Activated CD8-positive, alpha-beta T cell treated with anti-CD3 and anti-CD28 coated beads for 36 hours (primary cell): ENCODE data around the gene PIEZO1. TPM values are rescaled to one million over a fixed set of nuclear protein-coding genes. Genes with fewer than 3 reads are reported as not detected.

Experiments
- ATAC-seq: fragments of 200-7000 bp; cut with Tn5 transposase; one replicate; pipeline ENCODE4 v1.10.0; 2021; ENCODE audit warnings: mild to moderate bottlenecking, moderate library complexity
- CTCF ChIA-PET: fragments of 350-600 bp; sonication (Branson Sonifier 250); formaldehyde crosslinking; loops from one replicate; lab custom pipeline; 2021; ENCODE audit warnings: antibody characterized with exemption; lab: Charles Lee
- POLR2A ChIA-PET: fragments of 350-600 bp; sonication (Branson Sonifier 250); formaldehyde crosslinking; loops from one replicate; lab custom pipeline; 2021; ENCODE audit warnings: antibody characterized with exemption; lab: Charles Lee
- DNase-seq: peaks from one replicate; pipeline ENCODE4 v3.0.0-alpha.2; 2020
- H3K27ac Mint-ChIP-seq: one replicate; pipeline ENCODE4 v1.8.0; 2021; ENCODE audit warnings: mild to moderate bottlenecking, mixed read lengths
- H3K27me3 Mint-ChIP-seq: one replicate; pipeline ENCODE4 v1.8.0; 2021; ENCODE audit warnings: mixed read lengths
- H3K36me3 Mint-ChIP-seq: one replicate; pipeline ENCODE4 v1.8.0; 2021; ENCODE audit warnings: low read depth, mixed read lengths
- H3K4me1 Mint-ChIP-seq: one replicate; pipeline ENCODE4 v1.8.0; 2021; ENCODE audit warnings: low read depth, mixed read lengths
- H3K4me3 Mint-ChIP-seq: one replicate; pipeline ENCODE4 v1.8.0; 2021; ENCODE audit warnings: mild to moderate bottlenecking, moderate library complexity, mixed read lengths
- H3K9me3 Mint-ChIP-seq: one replicate; pipeline ENCODE4 v1.8.0; 2021; ENCODE audit warnings: mixed read lengths
- CTCF ChIP-seq: fragments of 200-600 bp; IDR thresholded peaks from one replicate; pipeline ENCODE4 v1.8.0; 2022; ENCODE audit warnings: antibody characterized with exemption, mild to moderate bottlenecking
- intact Hi-C: fragments of 100-400 bp; cut with micrococcal nuclease; formaldehyde crosslinking; loops from one replicate; pipeline ENCODE4 v1.10.0; 2022
- total RNA-seq, 2 experiments: library from RNA; stranded (reverse); gene quantifications; one replicate each; pipeline ENCODE4 v1.2.3, GENCODE V29; 2021

Gene PIEZO1
- total RNA-seq, 2 experiments from 2014 or later: 87.7 to 91.8 TPM

- no peak overlapping the region for H3K27ac Mint-ChIP-seq
- no peak for TF ChIP-seq CTCF
- no peak for DNase-seq
- H3K9me3 Mint-ChIP-seq: no peaks in the 10 kb centered on the region
- H3K27me3 Mint-ChIP-seq: no peaks in the 10 kb centered on the region
- no peak overlapping the region for H3K4me3 Mint-ChIP-seq
- POLR2A ChIA-PET: no interaction called here
- no peak for ATAC-seq
- no peaks in the 10 kb centered on the region for H3K36me3 Mint-ChIP-seq
- intact Hi-C loops: no loop called here
- peaks cover 38% of the 10 kb centered on the region for H3K4me1 Mint-ChIP-seq
- CTCF ChIA-PET: interaction anchor here (1.2 kb wide), 1 partner anchor 35 kb away, joined by 3 read pairs; no protein-coding TSS in a partner anchor
Observed at GRCh38 chr16:88778271-88778525, 6.8 kb downstream of the PIEZO1 start.

GRCh38 chr16:88777471-88778270 lies 7.3 kb downstream of the PIEZO1 start:
- H3K9me3 Mint-ChIP-seq: no peaks in the 10 kb centered on the region
- H3K4me3 Mint-ChIP-seq: no peak overlapping the region
- no peak for DNase-seq
- no peaks in the 10 kb centered on the region for H3K36me3 Mint-ChIP-seq
- ChIA-PET POLR2A (no interaction called here), CTCF (interaction anchor here (1.2 kb wide), 1 partner anchor 35 kb away, joined by 3 read pairs; no protein-coding TSS in a partner anchor)
- peaks cover 33% of the 10 kb centered on the region for H3K4me1 Mint-ChIP-seq
- no peak overlapping the region for H3K27ac Mint-ChIP-seq
- no peak for ATAC-seq
- no peak for TF ChIP-seq CTCF
- intact Hi-C loops: no loop called here
- H3K27me3 Mint-ChIP-seq: no peaks in the 10 kb centered on the region

GRCh38 chr16:88775825-88776224 lies 9.2 kb downstream of the PIEZO1 start:
- Mint-ChIP-seq H3K27me3 (no peaks in the 10 kb centered on the region), H3K36me3 (no peaks in the 10 kb centered on the region), H3K27ac (no peak overlapping the region), H3K4me1 (peaks cover 18% of the 10 kb centered on the region), H3K4me3 (no peak overlapping the region), H3K9me3 (no peaks in the 10 kb centered on the region)
- no peak for ATAC-seq
- intact Hi-C loops: no loop called here
- CTCF ChIA-PET: interaction anchor here (0.6 kb wide), 1 partner anchor 8 kb away, joined by 3 read pairs; no protein-coding TSS in a partner anchor
- TF ChIP-seq CTCF: no peak
- POLR2A ChIA-PET: no interaction called here
- no peak for DNase-seq

GRCh38 chr16:88774544-88775393 lies 10.3 kb downstream of the PIEZO1 start:
- H3K4me1 Mint-ChIP-seq: peaks cover 16% of the 10 kb centered on the region
- ChIA-PET POLR2A (no interaction called here), CTCF (interaction anchor here (1.2 to 1.5 kb wide), 3 partner anchors 8 to 37 kb away, joined by 3 to 4 read pairs (median 3); no protein-coding TSS in a partner anchor)
- H3K36me3 Mint-ChIP-seq: no peaks in the 10 kb centered on the region
- H3K27ac Mint-ChIP-seq: no peak overlapping the region
- no peaks in the 10 kb centered on the region for H3K27me3 Mint-ChIP-seq
- no peak for TF ChIP-seq CTCF
- H3K4me3 Mint-ChIP-seq: no peak overlapping the region
- H3K9me3 Mint-ChIP-seq: no peaks in the 10 kb centered on the region
- ATAC-seq (no peak), DNase-seq (no peak)
- intact Hi-C loops: no loop called here
